H1 (cell line): ENCODE data around the gene LLPH. TPM values are rescaled to one million over a fixed set of nuclear protein-coding genes. Genes with fewer than 3 reads are reported as not detected.

Experiments used
- CTCF ChIA-PET: fragments of 300-600 bp; sonication (Branson Sonifier 250); formaldehyde crosslinking; loops from one replicate; lab custom pipeline; 2021; ENCODE audit not compliant: partially characterized antibody; lab: Charles Lee
- POLR2A ChIA-PET: fragments of 300-600 bp; sonication (Branson Sonifier 250); formaldehyde crosslinking; loops from one replicate; lab custom pipeline; 2021; ENCODE audit warnings: inconsistent platforms; ENCODE audit not compliant: partially characterized antibody; lab: Charles Lee
- DNase-seq, 2 experiments: peaks; one replicate each; pipeline versions ENCODE4 v3.0.0 to v3.0.0-alpha.2; 2010 to 2022; ENCODE audit warnings: low spot score in 2 of 2, low read depth in 1 of 2, mixed read lengths in 1 of 2
- FAIRE-seq: peaks from 2 replicates; lab custom pipeline; 2011; peaks lifted over from hg19 to GRCh38; lab: Jason Lieb, UNC
- H2AFZ ChIP-seq: 2 replicates; pipeline ENCODE4 v1.8.1; 2012; ENCODE audit warnings: low read length, inconsistent platforms
- H2AK5ac ChIP-seq: 2 replicates; pipeline ENCODE4 v1.6.1; 2013; ENCODE audit warnings: low read depth, low read length
- H2BK120ac ChIP-seq: replicated peaks from 2 replicates; pipeline ENCODE3; 2013; ENCODE audit warnings: low read depth, low read length, inconsistent platforms
- H2BK12ac ChIP-seq: 2 replicates; pipeline ENCODE4 v1.6.1; 2013; ENCODE audit warnings: low read depth, low read length
- H2BK15ac ChIP-seq: 2 replicates; pipeline ENCODE4 v1.6.1; 2013; ENCODE audit warnings: low read length
- H2BK20ac ChIP-seq: 2 replicates; pipeline ENCODE4 v1.6.1; 2013; ENCODE audit warnings: low read length
- H2BK5ac ChIP-seq: 2 replicates; pipeline ENCODE4 v1.6.1; 2013; ENCODE audit warnings: low read depth, low read length
- H3K14ac ChIP-seq: 2 replicates; pipeline ENCODE4 v1.6.1; 2013; ENCODE audit warnings: inconsistent platforms; ENCODE audit not compliant: insufficient read length
- H3K18ac ChIP-seq: 2 replicates; pipeline ENCODE4 v1.6.1; 2013; ENCODE audit warnings: low read length; ENCODE audit errors: extremely low read depth
- H3K23ac ChIP-seq: 2 replicates; pipeline ENCODE4 v1.6.1; 2013; ENCODE audit warnings: inconsistent platforms; ENCODE audit not compliant: insufficient read length
- H3K23me2 ChIP-seq: 2 replicates; pipeline ENCODE4 v1.6.1; 2013; ENCODE audit warnings: low read depth, low read length
- H3K27ac ChIP-seq: 2 replicates; pipeline ENCODE4 v1.6.1; 2011; ENCODE audit warnings: low read depth, low read length, inconsistent platforms
- H3K27me3 ChIP-seq, 4 experiments: replicated peaks in 1 of 4; 1 replicate in 1 of 4; 2 replicates in 3 of 4; pipeline versions ENCODE4 v1.6.1 to v1.8.1; 2011 to 2013; ENCODE audit warnings: low read length in 3 of 4, mild to moderate bottlenecking in 3 of 4, inconsistent platforms in 2 of 4, mixed read lengths in 2 of 4, moderate library complexity in 1 of 4; ENCODE audit not compliant: control insufficient read depth in 3 of 4, insufficient read depth in 3 of 4; ENCODE audit errors: extremely low read depth in 1 of 4
- H3K36me3 ChIP-seq, 4 experiments: 2 replicates each; pipeline versions ENCODE4 v1.6.1 to v1.8.1; 2011 to 2013; ENCODE audit warnings: mild to moderate bottlenecking in 4 of 4, low read length in 3 of 4, moderate library complexity in 2 of 4, control low read depth in 1 of 4, inconsistent platforms in 1 of 4; ENCODE audit not compliant: insufficient read depth in 4 of 4, control insufficient read depth in 2 of 4
- H3K4ac ChIP-seq: replicated peaks from 2 replicates; pipeline ENCODE3; 2013; ENCODE audit warnings: low read length, low read depth, mixed read lengths, inconsistent platforms; ENCODE audit not compliant: insufficient read length
- H3K4me1 ChIP-seq, 4 experiments: replicated peaks in 1 of 4; 1 replicate in 1 of 4; 2 replicates in 3 of 4; pipeline versions ENCODE4 v1.6.1 to v1.8.1; 2011 to 2013; ENCODE audit warnings: low read length in 3 of 4, inconsistent platforms in 2 of 4, mixed read lengths in 1 of 4; ENCODE audit not compliant: insufficient read depth in 4 of 4, control insufficient read depth in 3 of 4
- H3K4me2 ChIP-seq, 2 experiments: 2 replicates each; pipeline versions ENCODE4 v1.6.1 to v1.8.1; 2011 to 2013; ENCODE audit warnings: low read depth in 2 of 2, low read length in 2 of 2, control low read depth in 1 of 2, inconsistent platforms in 1 of 2, mild to moderate bottlenecking in 1 of 2; ENCODE audit not compliant: insufficient read depth in 1 of 2
- H3K4me3 ChIP-seq, 4 experiments: fragments of 200-600, 300-600 bp in 1 of 4; sonication (generic), shearing (Covaris generic), sonication (Bioruptor Twin) in 1 of 4; 2 replicates each; pipeline versions ENCODE4 v1.5.1 to v1.8.1; 2011 to 2016; ENCODE audit warnings: low read length in 4 of 4, low read depth in 3 of 4, control low read depth in 2 of 4, inconsistent platforms in 2 of 4, mild to moderate bottlenecking in 2 of 4, mixed read lengths in 1 of 4, moderate library complexity in 1 of 4; ENCODE audit not compliant: insufficient read depth in 2 of 4; ENCODE audit errors: extremely low read depth in 1 of 4
- H3K56ac ChIP-seq: replicated peaks from 2 replicates; pipeline ENCODE3; 2013; ENCODE audit warnings: low read depth, mild to moderate bottlenecking, mixed read lengths, low read length, inconsistent platforms; ENCODE audit not compliant: insufficient read length
- H3K79me1 ChIP-seq: 2 replicates; pipeline ENCODE4 v1.6.1; 2013; ENCODE audit warnings: low read depth, low read length, control low read depth
- H3K79me2 ChIP-seq, 2 experiments: 2 replicates each; pipeline versions ENCODE4 v1.6.1 to v1.8.1; 2012 to 2013; ENCODE audit warnings: low read length in 2 of 2, mild to moderate bottlenecking in 2 of 2, inconsistent platforms in 1 of 2; ENCODE audit not compliant: insufficient read depth in 2 of 2, control insufficient read depth in 1 of 2
- H3K9ac ChIP-seq, 4 experiments: replicated peaks in 1 of 4; 1 replicate in 1 of 4; 2 replicates in 3 of 4; pipeline versions ENCODE4 v1.6.1 to v1.8.1; 2011 to 2013; ENCODE audit warnings: low read depth in 3 of 4, low read length in 3 of 4, control low read depth in 2 of 4, mild to moderate bottlenecking in 2 of 4, moderate library complexity in 2 of 4, inconsistent platforms in 1 of 4; ENCODE audit errors: extremely low read depth in 1 of 4
- H3K9me3 ChIP-seq, 2 experiments: 2 replicates each; pipeline versions ENCODE4 v1.6.1 to v1.8.1; 2012 to 2013; ENCODE audit warnings: mild to moderate bottlenecking in 2 of 2, moderate library complexity in 2 of 2, control low read depth in 1 of 2, inconsistent platforms in 1 of 2, low read depth in 1 of 2, low read length in 1 of 2, mixed read lengths in 1 of 2; ENCODE audit not compliant: insufficient read depth in 2 of 2
- H4K20me1 ChIP-seq, 2 experiments: replicated peaks in 1 of 2; 2 replicates each; pipeline versions ENCODE3 to v1.8.1; 2011 to 2013; ENCODE audit warnings: inconsistent platforms in 2 of 2, low read length in 2 of 2, mild to moderate bottlenecking in 1 of 2; ENCODE audit not compliant: insufficient read depth in 2 of 2, control insufficient read depth in 1 of 2
- H4K5ac ChIP-seq: 2 replicates; pipeline ENCODE4 v1.6.1; 2013; ENCODE audit warnings: low read length, low read depth, mixed read lengths, inconsistent platforms; ENCODE audit not compliant: insufficient read length
- H4K8ac ChIP-seq: 2 replicates; pipeline ENCODE4 v1.8.0; 2013; ENCODE audit warnings: mild to moderate bottlenecking, moderate library complexity, low read length, inconsistent platforms; ENCODE audit not compliant: insufficient read depth; ENCODE audit errors: extremely low read depth
- H4K91ac ChIP-seq: replicated peaks from 2 replicates; pipeline ENCODE3; 2013; ENCODE audit warnings: low read length, mixed read lengths, inconsistent platforms; ENCODE audit not compliant: insufficient read length
- ASH2L ChIP-seq: fragments of 200-600, 300-600 bp; sonication (generic); IDR thresholded peaks from one replicate; pipeline ENCODE4 v1.7.1; 2017; ENCODE audit warnings: low read length
- FOSL1 ChIP-seq: IDR thresholded peaks from 2 replicates; pipeline ENCODE4 v1.6.1; 2011; ENCODE audit warnings: mild to moderate bottlenecking, low read depth, low read length, moderate library complexity; ENCODE audit not compliant: insufficient read depth
- HDAC2 ChIP-seq, 2 experiments: fragments of 300-600 bp in 1 of 2; sonication (generic) in 1 of 2; IDR thresholded peaks; 2 replicates each; pipeline ENCODE4 v1.6.1; 2011 to 2012; ENCODE audit warnings: low read depth in 2 of 2, low read length in 2 of 2, mild to moderate bottlenecking in 2 of 2, moderate library complexity in 2 of 2, borderline replicate concordance in 1 of 2, inconsistent platforms in 1 of 2
- POLR2A ChIP-seq, 2 experiments: IDR thresholded peaks; 1 replicate in 1 of 2; 2 replicates in 1 of 2; pipeline ENCODE4 v1.6.1; 2011; ENCODE audit warnings: low read depth in 2 of 2, low read length in 2 of 2, mild to moderate bottlenecking in 2 of 2; ENCODE audit errors: control extremely low read depth in 1 of 2
- POLR2AphosphoS5 ChIP-seq: IDR thresholded peaks from 2 replicates; pipeline ENCODE4 v1.6.1; 2011; ENCODE audit warnings: low read depth, low read length
- RAD21 ChIP-seq, 2 experiments: IDR thresholded peaks in 1 of 2; conservative IDR thresholded peaks in 1 of 2; 2 replicates each; pipeline ENCODE4 v1.6.1; 2011; ENCODE audit warnings: low read depth in 2 of 2, low read length in 2 of 2, improper control_type of control experiment in 1 of 2, inconsistent platforms in 1 of 2, mild to moderate bottlenecking in 1 of 2, moderate library complexity in 1 of 2
- SP2 ChIP-seq: IDR thresholded peaks from 2 replicates; pipeline ENCODE4 v1.6.1; 2012; ENCODE audit warnings: mild to moderate bottlenecking, low read length, inconsistent platforms
- SUZ12 ChIP-seq: fragments of 200-600 bp; sonication (generic); IDR thresholded peaks from 2 replicates; pipeline ENCODE4 v1.6.1; 2012; ENCODE audit warnings: mild to moderate bottlenecking, inconsistent platforms, low read length, moderate library complexity, mixed read lengths
- TAF1 ChIP-seq: IDR thresholded peaks from 2 replicates; pipeline ENCODE4 v1.6.1; 2011; ENCODE audit warnings: mild to moderate bottlenecking, low read depth, low read length
- ZNF274 ChIP-seq: IDR thresholded peaks from 2 replicates; pipeline ENCODE4 v1.7.0; 2012; ENCODE audit warnings: low read length, borderline replicate concordance; ENCODE audit errors: extremely low read depth
- WGBS, 2 experiments: shearing (Covaris generic) in 1 of 2; methylation state at CpG; one replicate each; pipeline versions ENCODE4 v1.1.6 to v1.1.7; 2013 to 2015; ENCODE audit warnings: low lambda C conversion rate in 2 of 2, mixed read lengths in 2 of 2, inconsistent platforms in 1 of 2, low coverage in 1 of 2, missing lambda C conversion rate in 1 of 2; ENCODE audit not compliant: insufficient replicate concordance in 2 of 2, insufficient coverage in 1 of 2, insufficient read length in 1 of 2; ENCODE audit errors: extremely low coverage in 1 of 2, missing lambda C conversion rate in 1 of 2; 5-methylcytosine and 5-hydroxymethylcytosine counted together
- polyA plus RNA-seq, 7 experiments: library from polyadenylated mRNA; depleted of rRNA in 3 of 7; stranded (reverse) in 5 of 7; unstranded in 2 of 7; fragments of >200 nt in 5 of 7; fragments of 200-250 nt in 2 of 7; gene quantifications; 1 replicate in 5 of 7; 2 replicates in 1 of 7; 4 replicates in 1 of 7; pipeline versions ENCODE4 v1.2.1 to v1.2.3, GENCODE V29; 2011 to 2013; ENCODE audit warnings: missing spikeins in 2 of 7, mixed read lengths in 2 of 7
- total RNA-seq: library from RNA; stranded (reverse); fragmentation: NEBNext Ultra II Directional; extraction: Animal tissue kit (Norgen Biotek cat#: 25700); gene quantifications from 2 replicates; pipeline ENCODE4 v1.2.1, GENCODE V29; 2021
- TF ChIP-seq, protein P1 (sequence below): IDR thresholded peaks from 2 replicates; pipeline ENCODE4 v1.6.1; 2012; ENCODE audit warnings: low read length, inconsistent platforms

LLPH gene
- total and polyA plus RNA-seq, 2 of the 8 experiments (the other 6 are each of a cell fraction or from before 2014, with no cell fraction given), result 2.3 to 31.3 TPM

- 94% methylated on average over 2 of the region's 2 CpGs; no CpG with 5 or more reads in 1 of the 2 experiments for WGBS, 2 experiments
- Histone ChIP-seq H4K20me1 (peaks cover 1 to 2% of the 10 kb centered on the region in 2 experiments), H3K9me3 (no peaks in the 10 kb centered on the region), H3K18ac (no peak overlapping the region), H3K4me1 (no peaks in the 10 kb centered on the region), H2AFZ (no peak overlapping the region), H3K4ac (no peak overlapping the region), H3K27ac (no peak overlapping the region), H3K79me1 (no peaks in the 10 kb centered on the region), H3K79me2 (no peaks in the 10 kb centered on the region), H2AK5ac (no peak overlapping the region), H3K9ac (no peak overlapping the region), H4K5ac (no peak overlapping the region), H2BK15ac (no peak overlapping the region), H3K14ac (no peak overlapping the region), H2BK120ac (no peak overlapping the region), H3K4me3 (no peak overlapping the region), H2BK5ac (no peak overlapping the region), H3K4me2 (no peak overlapping the region), H2BK20ac (no peak overlapping the region), H4K91ac (no peak overlapping the region), H4K8ac (no peak overlapping the region), H3K23me2 (no peaks in the 10 kb centered on the region), H3K27me3 (no peaks in the 10 kb centered on the region), H2BK12ac (no peak overlapping the region), H3K36me3 (peaks cover 0 to 18% (median 2%) of the 10 kb centered on the region in 4 experiments; a peak in 4 of 8 replicates), H3K23ac (no peak overlapping the region), H3K56ac (no peak overlapping the region)
- ChIA-PET CTCF (interaction anchor here (1.0 to 6.0 kb wide), 5 partner anchors 9 to 197 kb away, joined by 3 to 41 read pairs (median 3); no protein-coding TSS in a partner anchor), POLR2A (interaction anchor here (1.0 to 1.6 kb wide), 2 partner anchors 27 to 50 kb away, joined by 3 to 4 read pairs; partner anchors contain the start of gene TMBIM4)
- DNase-seq, result no peak
- FAIRE-seq, result no peak
- TF ChIP-seq ASH2L (no peak), HDAC2 (IDR thresholded peaks at IDR 0.05; ENCODE audit: borderline replicate concordance in 1 of 2, low read depth in 2 of 2, low read length in 2 of 2) (no peak), TAF1 (no peak), FOSL1 (no peak), ZNF274 (no peak), RAD21 (IDR thresholded peaks at IDR 0.05 in 1 of 2, conservative IDR thresholded peaks at IDR 0.05 in 1 of 2; ENCODE audit: low read depth in 2 of 2, low read length in 2 of 2) (no peak), POLR2A (IDR thresholded peaks at IDR 0.05; ENCODE audit: control extremely low read depth in 1 of 2, low read depth in 2 of 2, low read length in 2 of 2) (no peak), SUZ12 (no peak), POLR2AphosphoS5 (no peak), SP2 (no peak)
- TF ChIP-seq, protein P1, sequence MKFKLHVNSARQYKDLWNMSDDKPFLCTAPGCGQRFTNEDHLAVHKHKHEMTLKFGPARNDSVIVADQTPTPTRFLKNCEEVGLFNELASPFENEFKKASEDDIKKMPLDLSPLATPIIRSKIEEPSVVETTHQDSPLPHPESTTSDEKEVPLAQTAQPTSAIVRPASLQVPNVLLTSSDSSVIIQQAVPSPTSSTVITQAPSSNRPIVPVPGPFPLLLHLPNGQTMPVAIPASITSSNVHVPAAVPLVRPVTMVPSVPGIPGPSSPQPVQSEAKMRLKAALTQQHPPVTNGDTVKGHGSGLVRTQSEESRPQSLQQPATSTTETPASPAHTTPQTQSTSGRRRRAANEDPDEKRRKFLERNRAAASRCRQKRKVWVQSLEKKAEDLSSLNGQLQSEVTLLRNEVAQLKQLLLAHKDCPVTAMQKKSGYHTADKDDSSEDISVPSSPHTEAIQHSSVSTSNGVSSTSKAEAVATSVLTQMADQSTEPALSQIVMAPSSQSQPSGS, result no peak
These were observed 11.2 kb downstream of the LLPH start for GRCh38 chr12:66119229-66119869.
